Neural cell (in vitro differentiated cells): ENCODE results near the gene KCNMB4. TPM values are rescaled to one million over a fixed set of nuclear protein-coding genes. Genes with fewer than 3 reads are reported as not detected.

ENCODE experiments used
- H2AFZ ChIP-seq: fragments of 200-600, 300-800 bp; sonication (generic), shearing (Covaris generic); 2 replicates; pipeline ENCODE4 v1.6.0; 2014; ENCODE audit warnings: low read depth, mild to moderate bottlenecking, antibody characterized with exemption, low read length, moderate library complexity
- H3F3A ChIP-seq: fragments of 200-600 bp; shearing (Covaris generic); 2 replicates; pipeline ENCODE4 v1.6.1; 2016; ENCODE audit warnings: mild to moderate bottlenecking, moderate library complexity, mixed read lengths, antibody characterized with exemption, low read length; ENCODE audit not compliant: insufficient read depth, poor library complexity, severe bottlenecking
- H3K27ac ChIP-seq: fragments of 200-600, 300-800 bp; sonication (generic), shearing (Covaris generic); 2 replicates; pipeline ENCODE4 v1.5.1; 2014; ENCODE audit warnings: mild to moderate bottlenecking, low read length, moderate library complexity
- H3K27me3 ChIP-seq: fragments of 300-800, 200-600 bp; sonication (generic), shearing (Covaris generic); 2 replicates; pipeline ENCODE4 v1.6.0; 2014; ENCODE audit warnings: mild to moderate bottlenecking, low read depth, low read length, moderate library complexity; ENCODE audit not compliant: insufficient read depth
- H3K36me3 ChIP-seq: fragments of 300-800, 200-600 bp; sonication (generic), shearing (Covaris generic); 2 replicates; pipeline ENCODE4 v1.5.1; 2014; ENCODE audit warnings: mild to moderate bottlenecking, antibody characterized with exemption, low read length, moderate library complexity; ENCODE audit not compliant: insufficient read depth
- H3K4me2 ChIP-seq: fragments of 300-800, 200-600 bp; sonication (generic), shearing (Covaris generic); 2 replicates; pipeline ENCODE4 v1.6.0; 2014; ENCODE audit warnings: mild to moderate bottlenecking, low read length
- H3K4me3 ChIP-seq: fragments of 300-800, 200-600 bp; sonication (generic), shearing (Covaris generic); 2 replicates; pipeline ENCODE4 v1.5.1; 2014; ENCODE audit warnings: mild to moderate bottlenecking, low read length, moderate library complexity
- H3K79me2 ChIP-seq: fragments of 200-600 bp; shearing (Covaris generic); replicated peaks from 2 replicates; pipeline ENCODE4 v1.6.0; 2014; ENCODE audit warnings: mild to moderate bottlenecking, low read length, moderate library complexity; ENCODE audit not compliant: insufficient read depth
- H3K9ac ChIP-seq: fragments of 300-800, 200-600 bp; sonication (generic), shearing (Covaris generic); 2 replicates; pipeline ENCODE4 v1.6.1; 2016; ENCODE audit warnings: mild to moderate bottlenecking, low read length, mixed read lengths
- H3K9me2 ChIP-seq: fragments of 200-600 bp; shearing (Covaris generic); 2 replicates; pipeline ENCODE4 v1.6.1; 2016; ENCODE audit warnings: mild to moderate bottlenecking, low read length, mixed read lengths; ENCODE audit not compliant: insufficient read depth
- H3K9me3 ChIP-seq: fragments of 200-600, 300-800 bp; sonication (generic), shearing (Covaris generic); 2 replicates; pipeline ENCODE4 v1.6.1; 2016; ENCODE audit warnings: mild to moderate bottlenecking, mixed run types, low read length, moderate library complexity, mixed read lengths
- H4K20me1 ChIP-seq: fragments of 200-600 bp; shearing (Covaris generic); 2 replicates; pipeline ENCODE4 v1.6.1; 2016; ENCODE audit warnings: mild to moderate bottlenecking, mixed run types; ENCODE audit not compliant: insufficient read depth
- EP300 ChIP-seq: fragments of 450-650 bp; conservative IDR thresholded peaks from 2 replicates; pipeline ENCODE4 v1.6.1; 2014; ENCODE audit warnings: antibody characterized with exemption, mild to moderate bottlenecking, moderate library complexity; ENCODE audit not compliant: poor library complexity, severe bottlenecking
- EZH2 ChIP-seq: fragments of 200-600, 300-800 bp; shearing (Covaris generic), sonication (generic); IDR thresholded peaks from 2 replicates; pipeline ENCODE4 v1.6.1; 2014; ENCODE audit warnings: antibody characterized with exemption, low read length, borderline replicate concordance, mild to moderate bottlenecking; ENCODE audit not compliant: insufficient read depth, poor library complexity, severe bottlenecking
- MXI1 ChIP-seq: fragments of 450-650 bp; conservative IDR thresholded peaks from 2 replicates; pipeline ENCODE4 v1.6.1; 2014; ENCODE audit warnings: antibody characterized with exemption, mild to moderate bottlenecking; ENCODE audit not compliant: poor library complexity, severe bottlenecking
- POLR2AphosphoS5 ChIP-seq: IDR thresholded peaks from 2 replicates; pipeline ENCODE4 v1.6.1; 2012
- RAD21 ChIP-seq: fragments of 450-650 bp; conservative IDR thresholded peaks from 2 replicates; pipeline ENCODE4 v1.6.1; 2014; ENCODE audit warnings: antibody characterized with exemption, mild to moderate bottlenecking, moderate library complexity
- SMC3 ChIP-seq: fragments of 450-650 bp; conservative IDR thresholded peaks from 2 replicates; pipeline ENCODE4 v1.6.1; 2014; ENCODE audit warnings: antibody characterized with exemption, mild to moderate bottlenecking, moderate library complexity; ENCODE audit not compliant: poor library complexity
- TAF1 ChIP-seq: IDR thresholded peaks from 2 replicates; pipeline ENCODE4 v1.6.1; 2012; ENCODE audit warnings: low read depth
- polyA plus RNA-seq: library from polyadenylated mRNA; depleted of rRNA; stranded (reverse); fragments of >200 nt; gene quantifications from 2 replicates; pipeline ENCODE4 v1.2.3, GENCODE V29; 2014
- TF ChIP-seq, protein P1 (sequence below): fragments of 450-650 bp; IDR thresholded peaks from 2 replicates; pipeline ENCODE4 v1.5.1; 2014; ENCODE audit warnings: antibody characterized with exemption, mild to moderate bottlenecking, moderate library complexity; ENCODE audit not compliant: poor library complexity, severe bottlenecking
- TF ChIP-seq, protein P2 (sequence below): IDR thresholded peaks from 2 replicates; pipeline ENCODE4 v1.6.1; 2012; ENCODE audit warnings: borderline replicate concordance

Gene KCNMB4
- polyA plus RNA-seq, 1 donor from 2014 or later: 26.4 TPM

DNA sequence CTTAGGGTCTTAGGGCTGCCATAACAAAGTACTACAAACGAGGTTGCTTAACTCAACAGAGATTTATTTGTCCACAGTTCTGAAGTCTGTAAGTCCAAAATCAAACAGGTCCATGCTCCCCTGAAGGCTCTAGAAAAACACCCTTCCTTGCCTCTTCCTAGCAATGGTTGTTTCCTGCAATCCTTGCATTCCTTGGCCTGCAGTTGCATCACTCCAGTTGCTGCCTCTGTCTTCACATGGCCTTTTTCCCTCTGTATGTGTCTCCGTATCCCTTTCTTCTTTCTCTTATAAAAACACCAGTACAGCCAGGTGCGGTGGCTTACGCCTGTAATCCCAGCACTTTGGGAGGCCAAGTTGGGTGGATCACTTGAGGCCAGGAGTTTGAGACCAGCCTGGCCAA is 17.4 kb downstream of the KCNMB4 start:
- Histone ChIP-seq H3K27ac (no peak overlapping the region), H3K36me3 (peaks cover 10% of the 10 kb centered on the region), H3K79me2 (no peaks in the 10 kb centered on the region), H2AFZ (no peak overlapping the region), H3K4me2 (no peak overlapping the region), H3K4me3 (no peak overlapping the region), H3K9me3 (peaks cover 2% of the 10 kb centered on the region), H3K27me3 (no peaks in the 10 kb centered on the region), H4K20me1 (no peaks in the 10 kb centered on the region), H3F3A (no peaks in the 10 kb centered on the region), H3K9ac (no peak overlapping the region), H3K9me2 (no peaks in the 10 kb centered on the region)
- no peak for TF ChIP-seq TAF1
- no peak for TF ChIP-seq RAD21
- no peak for TF ChIP-seq POLR2AphosphoS5
- TF ChIP-seq, protein P1, sequence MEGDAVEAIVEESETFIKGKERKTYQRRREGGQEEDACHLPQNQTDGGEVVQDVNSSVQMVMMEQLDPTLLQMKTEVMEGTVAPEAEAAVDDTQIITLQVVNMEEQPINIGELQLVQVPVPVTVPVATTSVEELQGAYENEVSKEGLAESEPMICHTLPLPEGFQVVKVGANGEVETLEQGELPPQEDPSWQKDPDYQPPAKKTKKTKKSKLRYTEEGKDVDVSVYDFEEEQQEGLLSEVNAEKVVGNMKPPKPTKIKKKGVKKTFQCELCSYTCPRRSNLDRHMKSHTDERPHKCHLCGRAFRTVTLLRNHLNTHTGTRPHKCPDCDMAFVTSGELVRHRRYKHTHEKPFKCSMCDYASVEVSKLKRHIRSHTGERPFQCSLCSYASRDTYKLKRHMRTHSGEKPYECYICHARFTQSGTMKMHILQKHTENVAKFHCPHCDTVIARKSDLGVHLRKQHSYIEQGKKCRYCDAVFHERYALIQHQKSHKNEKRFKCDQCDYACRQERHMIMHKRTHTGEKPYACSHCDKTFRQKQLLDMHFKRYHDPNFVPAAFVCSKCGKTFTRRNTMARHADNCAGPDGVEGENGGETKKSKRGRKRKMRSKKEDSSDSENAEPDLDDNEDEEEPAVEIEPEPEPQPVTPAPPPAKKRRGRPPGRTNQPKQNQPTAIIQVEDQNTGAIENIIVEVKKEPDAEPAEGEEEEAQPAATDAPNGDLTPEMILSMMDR: no peak

DNA sequence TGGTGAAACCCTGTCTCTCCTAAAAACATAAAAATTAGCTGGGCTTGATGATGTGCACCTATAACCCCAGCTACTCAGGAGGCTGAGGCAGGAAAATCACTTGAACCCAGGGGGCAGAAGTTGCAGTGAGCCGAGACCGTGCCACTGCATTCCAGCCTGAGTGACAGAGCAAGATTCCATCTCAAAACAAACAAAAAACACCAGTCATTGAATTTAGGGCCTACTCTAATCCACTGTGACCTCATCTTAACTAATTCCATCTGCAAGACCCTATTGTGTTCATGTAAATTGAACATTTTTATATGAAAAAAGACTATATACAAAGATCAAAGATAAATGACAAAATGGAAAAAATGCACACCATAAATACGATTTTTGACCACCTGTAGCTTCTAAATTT is 17.8 kb downstream of the KCNMB4 start:
- H3K4me2 ChIP-seq: no peak overlapping the region
- H3K27me3 ChIP-seq: no peaks in the 10 kb centered on the region
- H4K20me1 ChIP-seq: no peaks in the 10 kb centered on the region
- H3F3A ChIP-seq: no peaks in the 10 kb centered on the region
- H3K9ac ChIP-seq: no peak overlapping the region
- no peak overlapping the region for H2AFZ ChIP-seq
- TF ChIP-seq EZH2 (no peak), RAD21 (no peak), TAF1 (no peak), EP300 (no peak), POLR2AphosphoS5 (no peak), SMC3 (no peak), MXI1 (no peak)
- TF ChIP-seq, protein P2, sequence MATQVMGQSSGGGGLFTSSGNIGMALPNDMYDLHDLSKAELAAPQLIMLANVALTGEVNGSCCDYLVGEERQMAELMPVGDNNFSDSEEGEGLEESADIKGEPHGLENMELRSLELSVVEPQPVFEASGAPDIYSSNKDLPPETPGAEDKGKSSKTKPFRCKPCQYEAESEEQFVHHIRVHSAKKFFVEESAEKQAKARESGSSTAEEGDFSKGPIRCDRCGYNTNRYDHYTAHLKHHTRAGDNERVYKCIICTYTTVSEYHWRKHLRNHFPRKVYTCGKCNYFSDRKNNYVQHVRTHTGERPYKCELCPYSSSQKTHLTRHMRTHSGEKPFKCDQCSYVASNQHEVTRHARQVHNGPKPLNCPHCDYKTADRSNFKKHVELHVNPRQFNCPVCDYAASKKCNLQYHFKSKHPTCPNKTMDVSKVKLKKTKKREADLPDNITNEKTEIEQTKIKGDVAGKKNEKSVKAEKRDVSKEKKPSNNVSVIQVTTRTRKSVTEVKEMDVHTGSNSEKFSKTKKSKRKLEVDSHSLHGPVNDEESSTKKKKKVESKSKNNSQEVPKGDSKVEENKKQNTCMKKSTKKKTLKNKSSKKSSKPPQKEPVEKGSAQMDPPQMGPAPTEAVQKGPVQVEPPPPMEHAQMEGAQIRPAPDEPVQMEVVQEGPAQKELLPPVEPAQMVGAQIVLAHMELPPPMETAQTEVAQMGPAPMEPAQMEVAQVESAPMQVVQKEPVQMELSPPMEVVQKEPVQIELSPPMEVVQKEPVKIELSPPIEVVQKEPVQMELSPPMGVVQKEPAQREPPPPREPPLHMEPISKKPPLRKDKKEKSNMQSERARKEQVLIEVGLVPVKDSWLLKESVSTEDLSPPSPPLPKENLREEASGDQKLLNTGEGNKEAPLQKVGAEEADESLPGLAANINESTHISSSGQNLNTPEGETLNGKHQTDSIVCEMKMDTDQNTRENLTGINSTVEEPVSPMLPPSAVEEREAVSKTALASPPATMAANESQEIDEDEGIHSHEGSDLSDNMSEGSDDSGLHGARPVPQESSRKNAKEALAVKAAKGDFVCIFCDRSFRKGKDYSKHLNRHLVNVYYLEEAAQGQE: no peak
- TF ChIP-seq, protein P1: no peak
- H3K9me3 ChIP-seq: peaks cover 2% of the 10 kb centered on the region
- H3K4me3 ChIP-seq: no peak overlapping the region
- peaks cover 10% of the 10 kb centered on the region for H3K36me3 ChIP-seq
- no peaks in the 10 kb centered on the region for H3K79me2 ChIP-seq
- H3K27ac ChIP-seq: no peak overlapping the region
- H3K9me2 ChIP-seq: no peaks in the 10 kb centered on the region
